Subcutaneous abdominal adipose tissue (tissue), 5 donors: Measurements from ENCODE around the gene KIF12.

Experiments used
- H3K27ac ChIP-seq: one replicate; pipeline ENCODE4 v1.7.0; 2013; ENCODE audit warnings: low read depth, mild to moderate bottlenecking, inconsistent platforms, low read length, moderate library complexity
- H3K27me3 ChIP-seq, 5 donors: one replicate each; pipeline ENCODE4 v1.7.0; 2013; ENCODE audit warnings: low read length in 5 of 5, inconsistent platforms in 1 of 5; ENCODE audit not compliant: control insufficient read depth in 5 of 5, insufficient read depth in 4 of 5
- H3K36me3 ChIP-seq, 5 donors: one replicate each; pipeline ENCODE4 v1.7.0; 2013; ENCODE audit warnings: low read length in 5 of 5; ENCODE audit not compliant: control insufficient read depth in 5 of 5, insufficient read depth in 5 of 5
- H3K4me1 ChIP-seq, 5 donors: one replicate each; pipeline ENCODE4 v1.7.0; 2013; ENCODE audit warnings: low read length in 5 of 5, mild to moderate bottlenecking in 3 of 5, moderate library complexity in 1 of 5; ENCODE audit not compliant: control insufficient read depth in 5 of 5, insufficient read depth in 5 of 5
- H3K4me3 ChIP-seq, 5 donors: one replicate each; pipeline ENCODE4 v1.7.0; 2013; ENCODE audit warnings: low read length in 5 of 5, low read depth in 1 of 5
- H3K9ac ChIP-seq, 5 donors: one replicate each; pipeline ENCODE4 v1.7.0; 2013; ENCODE audit warnings: low read length in 5 of 5, mild to moderate bottlenecking in 4 of 5, moderate library complexity in 3 of 5
- H3K9me3 ChIP-seq, 5 donors: one replicate each; pipeline ENCODE4 v1.7.0; 2013; ENCODE audit warnings: low read length in 5 of 5; ENCODE audit not compliant: control insufficient read depth in 5 of 5
- donor health status: healthy.
- donor health status: healthy.
- donor health status: healthy.
- donor health status: healthy.
- donor health status: healthy.

KIF12 gene

GRCh38 chr9:114069476-114070187 lies 29.5 kb downstream of the KIF12 start:
- H3K4me3 ChIP-seq, result no peak overlapping the region
- no peaks in the 10 kb centered on the region for H3K9me3 ChIP-seq
- H3K4me1 ChIP-seq, result peaks cover 3 to 11% (median 9%) of the 10 kb centered on the region in 5 donors

DNA sequence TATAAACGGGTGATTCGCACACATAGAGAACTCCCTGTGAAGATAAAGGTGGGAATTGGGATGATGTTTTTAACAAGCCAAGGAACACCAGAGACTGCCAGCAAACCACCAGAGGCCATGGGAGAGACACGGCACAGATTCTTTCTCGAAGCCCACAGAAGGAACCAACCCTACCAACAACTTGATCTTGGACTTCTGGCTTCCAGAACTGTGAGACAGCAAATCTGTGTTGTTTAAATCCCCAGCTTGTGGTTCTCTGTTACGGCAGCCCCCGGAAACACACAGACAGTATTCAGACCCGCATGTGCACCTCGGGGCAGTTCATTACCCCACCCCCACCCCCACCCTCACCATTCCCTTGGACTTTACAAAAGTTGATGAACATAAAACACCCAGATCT lies 33.8 kb downstream of the KIF12 start:
- H3K27me3 ChIP-seq, result peaks cover 0 to 13% (median 10%) of the 10 kb centered on the region in 5 donors
- H3K9ac ChIP-seq, result no peak overlapping the region
- H3K36me3 ChIP-seq, result no peaks in the 10 kb centered on the region
- no peak overlapping the region for H3K4me3 ChIP-seq
- no peak overlapping the region for H3K27ac ChIP-seq
- peaks cover 0 to 5% (median 0%) of the 10 kb centered on the region in 5 donors for H3K9me3 ChIP-seq
- H3K4me1 ChIP-seq, result peaks cover 0 to 2% (median under 1%) of the 10 kb centered on the region in 5 donors

More at GRCh38 chr9:114069476-114070187, 29.5 kb downstream of the KIF12 start:
- no peak overlapping the region for H3K9ac ChIP-seq
- peaks cover 0 to 4% (median 2%) of the 10 kb centered on the region in 5 donors for H3K27me3 ChIP-seq
- no peaks in the 10 kb centered on the region for H3K36me3 ChIP-seq
- no peak overlapping the region for H3K27ac ChIP-seq

DNA sequence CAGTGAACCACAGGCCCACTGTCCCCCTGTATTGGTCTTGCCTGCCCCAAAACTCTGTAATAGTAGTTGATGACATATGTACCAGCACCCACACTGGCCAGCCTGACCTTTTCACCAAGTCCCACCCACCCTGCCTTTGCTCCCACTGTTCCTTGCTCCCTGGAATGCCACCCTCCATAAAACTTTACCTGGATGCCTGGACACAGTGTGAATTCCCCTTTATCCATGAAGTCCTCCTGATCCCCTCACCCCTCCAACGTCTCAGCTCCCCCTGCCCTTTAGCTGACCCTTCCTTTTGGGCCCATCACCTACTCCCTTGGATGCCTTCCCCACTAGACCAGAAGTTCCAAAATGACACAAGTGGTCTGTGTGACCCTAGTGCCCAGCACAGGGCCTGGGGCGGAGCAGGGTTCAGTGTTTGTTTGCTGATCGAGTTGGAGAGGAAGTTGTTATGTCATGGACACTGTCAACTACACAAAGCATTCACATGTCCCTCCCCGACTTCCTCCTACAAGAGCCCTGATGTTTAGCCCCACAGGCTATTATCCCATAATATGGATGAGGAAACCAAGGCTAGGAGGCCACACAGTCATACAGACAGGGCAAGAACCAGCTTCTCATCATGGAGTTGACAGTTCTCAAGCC lies 37.1 kb downstream of the KIF12 start:
- H3K27me3 ChIP-seq, result peaks cover 0 to 11% (median 10%) of the 10 kb centered on the region in 5 donors
- no peak overlapping the region for H3K27ac ChIP-seq
- H3K36me3 ChIP-seq, result peaks cover 0 to 5% (median 0%) of the 10 kb centered on the region in 5 donors
- peaks cover 0 to 5% (median 0%) of the 10 kb centered on the region in 5 donors for H3K9me3 ChIP-seq
- H3K4me3 ChIP-seq, result no peak overlapping the region
- peaks cover 2 to 16% (median 13%) of the 10 kb centered on the region in 5 donors for H3K4me1 ChIP-seq
- H3K9ac ChIP-seq, result no peak overlapping the region

DNA sequence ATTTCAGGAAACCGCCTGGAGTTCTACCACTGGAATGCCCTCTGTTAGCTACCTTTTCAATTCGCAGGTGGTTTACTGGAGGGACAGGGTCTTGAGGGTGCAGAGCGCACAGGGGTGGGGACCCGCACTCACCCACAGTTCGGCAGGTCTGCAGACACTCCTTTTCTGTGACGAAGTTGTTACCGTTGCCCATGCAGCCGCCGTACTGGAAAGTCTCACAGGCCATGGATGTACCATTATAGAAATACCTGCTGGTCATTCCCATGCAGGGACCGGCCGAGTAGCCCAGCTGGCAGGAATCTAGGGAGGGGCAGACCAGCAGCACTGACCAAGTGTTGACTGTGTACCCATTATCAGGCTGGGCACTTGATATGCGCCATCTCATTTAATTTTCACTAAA lies 37.8 kb downstream of the KIF12 start:
- H3K9me3 ChIP-seq, result peaks cover 0 to 5% (median 0%) of the 10 kb centered on the region in 5 donors
- peaks cover 0 to 8% (median 0%) of the 10 kb centered on the region in 5 donors for H3K36me3 ChIP-seq
- H3K9ac ChIP-seq, result no peak overlapping the region
- no peak overlapping the region for H3K27ac ChIP-seq
- no peak overlapping the region for H3K4me3 ChIP-seq
- H3K27me3 ChIP-seq, result peaks cover 0 to 11% (median 10%) of the 10 kb centered on the region in 5 donors
- peaks cover 2 to 16% (median 13%) of the 10 kb centered on the region in 5 donors for H3K4me1 ChIP-seq

DNA sequence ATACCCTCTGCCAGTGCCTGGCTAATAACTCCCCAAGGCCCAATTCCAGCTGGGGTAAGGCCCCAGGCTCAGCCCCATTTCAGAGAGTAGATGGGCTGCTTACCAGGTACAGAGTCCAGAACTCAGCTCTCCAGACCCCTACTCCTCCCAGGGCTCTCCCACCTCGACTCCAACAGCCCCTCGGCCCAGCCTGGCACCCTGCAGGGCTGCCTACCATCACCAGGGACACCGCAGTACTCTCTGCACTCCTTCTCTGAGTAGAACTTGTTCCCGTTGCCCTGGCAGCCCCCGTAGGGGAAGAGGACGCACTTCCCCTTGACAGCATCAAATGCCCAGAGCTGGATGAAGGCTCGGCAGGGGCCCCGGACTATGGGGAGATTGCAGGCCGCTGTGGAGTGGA lies 38.4 kb downstream of the KIF12 start:
- H3K36me3 ChIP-seq, result peaks cover 0 to 8% (median 0%) of the 10 kb centered on the region in 5 donors
- no peak overlapping the region for H3K27ac ChIP-seq
- H3K27me3 ChIP-seq, result peaks cover 0 to 10% (median 9%) of the 10 kb centered on the region in 5 donors

GRCh38 chr9:114060070-114060469 lies 39.0 kb downstream of the KIF12 start:
- Histone ChIP-seq H3K27me3 (peaks cover 0 to 10% (median 9%) of the 10 kb centered on the region in 5 donors), H3K4me3 (no peak overlapping the region), H3K9me3 (peaks cover 0 to 5% (median 0%) of the 10 kb centered on the region in 5 donors), H3K27ac (no peak overlapping the region), H3K4me1 (peaks cover 2 to 16% (median 13%) of the 10 kb centered on the region in 5 donors), H3K9ac (peak overlapping the region in 1 of 5 donors; percentile 16), H3K36me3 (peaks cover 0 to 8% (median 0%) of the 10 kb centered on the region in 5 donors)

More for the DNA sequence above, 38.4 kb downstream of the KIF12 start:
- peaks cover 2 to 16% (median 13%) of the 10 kb centered on the region in 5 donors for H3K4me1 ChIP-seq
- H3K4me3 ChIP-seq, result no peak overlapping the region
- H3K9me3 ChIP-seq, result peaks cover 0 to 5% (median 0%) of the 10 kb centered on the region in 5 donors
- no peak overlapping the region for H3K9ac ChIP-seq

DNA sequence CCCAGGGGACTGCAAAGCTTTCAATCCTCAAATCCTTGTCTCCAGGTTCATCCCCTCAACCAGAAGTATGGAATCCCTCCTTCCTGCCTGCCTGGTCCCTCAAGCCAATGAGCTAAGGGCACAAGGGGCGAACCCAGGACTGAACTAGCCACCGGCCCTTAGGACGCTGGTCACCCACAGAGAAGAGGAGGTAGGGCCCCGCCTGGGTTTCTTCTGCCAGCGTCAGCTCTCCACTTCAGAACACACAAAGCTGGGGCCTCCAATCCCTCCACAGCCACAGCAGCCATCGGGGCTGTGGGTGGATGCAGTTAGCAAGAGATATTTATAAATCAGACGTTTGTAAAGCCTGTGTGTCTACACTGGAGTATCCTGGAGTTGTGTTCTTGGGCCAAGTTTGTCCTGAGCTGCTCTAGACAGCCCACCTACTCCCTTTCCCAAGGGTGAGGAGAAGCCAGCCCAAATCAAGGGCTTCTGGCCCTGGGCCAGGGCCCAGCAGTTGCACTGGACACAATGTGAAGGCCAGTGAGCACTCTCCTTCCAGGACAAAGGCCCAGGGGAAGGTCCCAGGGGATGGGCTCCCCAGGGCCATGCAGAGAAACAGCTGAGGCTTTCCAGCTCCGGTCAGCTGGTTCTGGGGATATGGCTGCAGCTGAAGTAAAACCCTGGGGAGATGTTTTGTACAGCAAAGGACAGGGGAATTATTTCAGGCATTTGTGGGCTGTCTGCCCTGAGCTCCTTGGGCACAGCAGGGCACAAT lies 39.9 kb downstream of the KIF12 start:
- Histone ChIP-seq H3K36me3 (peaks cover 0 to 8% (median under 1%) of the 10 kb centered on the region in 5 donors), H3K4me3 (no peak overlapping the region), H3K27me3 (peaks cover 0 to 10% (median 7%) of the 10 kb centered on the region in 5 donors), H3K27ac (no peak overlapping the region), H3K9ac (peak overlapping the region in 1 of 5 donors; percentile 16), H3K4me1 (peaks cover 2 to 16% (median 13%) of the 10 kb centered on the region in 5 donors), H3K9me3 (peaks cover 0 to 5% (median 0%) of the 10 kb centered on the region in 5 donors)

DNA sequence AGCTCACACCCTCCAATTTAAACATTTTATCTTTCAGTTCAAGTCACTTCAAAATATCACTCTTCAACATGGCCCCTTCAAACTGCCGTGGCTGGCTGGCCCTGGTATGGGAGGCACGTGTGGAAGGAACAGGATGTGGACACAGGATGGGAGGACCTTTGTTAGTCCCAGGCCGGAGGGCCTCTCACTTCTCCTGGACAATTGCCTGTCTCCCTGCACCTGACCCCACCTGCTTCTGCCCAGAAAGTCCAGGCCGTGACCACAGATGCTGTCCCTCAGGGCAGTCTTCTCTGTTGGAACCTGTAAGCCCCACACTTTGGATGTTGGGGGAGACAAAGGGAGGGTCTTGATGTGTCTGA lies 40.4 kb downstream of the KIF12 start:
- Histone ChIP-seq H3K27me3 (peaks cover 0 to 10% (median 7%) of the 10 kb centered on the region in 5 donors), H3K9ac (no peak overlapping the region), H3K27ac (no peak overlapping the region), H3K9me3 (peaks cover 0 to 1% (median 0%) of the 10 kb centered on the region in 5 donors), H3K4me1 (peaks cover 2 to 16% (median 13%) of the 10 kb centered on the region in 5 donors), H3K36me3 (peaks cover 0 to 11% (median 3%) of the 10 kb centered on the region in 5 donors), H3K4me3 (no peak overlapping the region)

- H3K4me3 ChIP-seq, result no peak overlapping the region
- peaks cover 2 to 16% (median 13%) of the 10 kb centered on the region in 5 donors for H3K4me1 ChIP-seq
- no peak overlapping the region for H3K9ac ChIP-seq
- H3K27ac ChIP-seq, result no peak overlapping the region
- H3K9me3 ChIP-seq, result no peaks in the 10 kb centered on the region
- H3K27me3 ChIP-seq, result peaks cover 0 to 6% (median 3%) of the 10 kb centered on the region in 5 donors
- H3K36me3 ChIP-seq, result peaks cover 0 to 24% (median 5%) of the 10 kb centered on the region in 5 donors
Measured at GRCh38 chr9:114057161-114057885, 41.8 kb downstream of the KIF12 start.
